ENCODE results near the gene TMEM39A.

The TMEM39A gene

GRCh38 chr3:119395923-119396358 lies 67.5 kb downstream of the TMEM39A start:
- no peak for DNase-seq

GRCh38 chr3:119388577-119388976 lies 74.8 kb downstream of the TMEM39A start:
- no peak for DNase-seq

- DNase-seq = no peak
Observed at GRCh38 chr3:119382134-119382533, 81.3 kb downstream of the TMEM39A start.

- no peak for DNase-seq
Observed at GRCh38 chr3:119380697-119381096, 82.7 kb downstream of the TMEM39A start.

Measured in cerebellar nuclear complex (tissue), 1 donor.